Measurements from ENCODE around the gene SYT5. TPM values are rescaled to one million over a fixed set of nuclear protein-coding genes. Genes with fewer than 3 reads are reported as not detected.
"Not testable (repeated sequence)": the region's sequence is repeated elsewhere in the genome, so short reads cannot be mapped to it uniquely, and the experiment has no call there.

The SYT5 gene
- total and polyA plus RNA-seq, 7 experiments from 2014 or later: 1.7 to 2.6 TPM; not detected in 5

- Histone ChIP-seq H3K27me3 (ENCODE audit: control insufficient read depth in 2 of 2, insufficient read depth in 2 of 2, low read length in 2 of 2) (peaks cover 0 to 10% of the 10 kb centered on the region in 2 donors), H3K27ac (ENCODE audit: low read depth, low read length) (no peak overlapping the region), H3K4me3 (ENCODE audit: low read length) (no peak overlapping the region), H3K36me3 (ENCODE audit: control insufficient read depth in 2 of 3, insufficient read depth in 3 of 3, low read length in 3 of 3) (no peaks in the 10 kb centered on the region), H3K9me3 (ENCODE audit: control insufficient read depth in 2 of 3, low read length in 3 of 3) (peaks cover 0 to 5% (median 0%) of the 10 kb centered on the region in 3 experiments), H3K4me1 (ENCODE audit: control insufficient read depth in 2 of 2, insufficient read depth in 2 of 2, low read length in 2 of 2) (peaks cover 0 to 12% of the 10 kb centered on the region in 2 donors)
- POLR2A ChIA-PET: no interaction called here
- no peak overlapping the region for H3K4me3 Mint-ChIP-seq
- peaks cover 0 to 11% (median 2%) of the 10 kb centered on the region in 11 donors for H3K9me3 Mint-ChIP-seq
- intact Hi-C loops (cut with micrococcal nuclease): no loop called here
- no peak for ATAC-seq
- H3K36me3 Mint-ChIP-seq: peaks cover 0 to 9% (median 2%) of the 10 kb centered on the region in 5 donors
- CTCF ChIA-PET: no interaction called here
- no peak overlapping the region for H3K27ac Mint-ChIP-seq
- no peak for DNase-seq
- H3K27me3 Mint-ChIP-seq: peaks cover 13 to 48% (median 39%) of the 10 kb centered on the region in 5 donors
- H3K4me1 Mint-ChIP-seq: peaks cover 12 to 24% (median 19%) of the 10 kb centered on the region in 7 donors
Measured at GRCh38 chr19:55158423-55158822, 21.7 kb downstream of the SYT5 start.

DNA sequence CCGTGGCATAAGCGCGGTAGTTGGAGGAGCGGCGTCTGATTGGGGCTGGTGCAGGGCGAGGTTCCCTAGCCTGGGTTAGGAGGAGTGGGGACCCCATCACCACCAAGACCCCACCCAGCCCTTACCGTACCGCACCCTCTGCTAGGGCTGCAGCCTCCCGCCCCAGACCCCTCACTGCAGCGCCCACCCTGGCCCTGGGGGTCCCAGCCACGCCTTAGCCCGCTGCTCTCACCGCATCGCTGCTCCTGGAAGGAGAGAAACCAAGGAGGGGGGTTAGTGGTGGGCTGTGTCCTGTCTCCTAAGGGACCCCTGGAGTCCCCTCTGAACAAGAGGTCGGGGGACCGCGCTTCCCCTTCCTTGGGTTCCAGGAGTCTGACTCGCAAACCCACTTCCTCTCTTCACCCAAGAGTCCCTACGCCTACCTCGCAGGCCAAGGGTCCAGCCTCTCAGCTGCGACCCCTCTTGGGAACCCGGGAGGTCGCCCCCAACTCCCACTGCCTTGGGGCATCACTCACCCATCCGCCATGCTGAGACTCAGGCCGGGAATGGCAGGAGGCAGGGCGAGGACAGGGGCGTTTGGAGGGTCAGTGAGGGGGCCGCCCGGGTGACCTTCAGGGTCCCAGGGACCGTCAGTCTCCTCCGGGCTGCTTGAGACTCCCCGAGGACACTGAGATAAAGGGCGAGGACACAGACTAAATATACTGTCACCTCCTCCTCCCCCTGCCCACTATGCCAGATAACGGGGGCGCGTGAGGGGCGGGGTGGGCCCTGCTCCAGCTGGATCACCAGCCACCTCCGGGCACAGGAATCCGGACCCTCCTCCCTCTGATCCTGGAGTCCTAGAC is 22.8 kb downstream of the SYT5 start, which contains the start of gene TNNI3:
TSS of gene TNNI3 (minus strand) at position 669 of the 845 bp plus-strand sequence. CDS start at position 526, 143 bp downstream.
- H3K4me3 Mint-ChIP-seq: peak within 1 kb of the TSS in 5 of 10 donors; percentile 16 to 63 (median 39)
- peaks cover 0 to 10% of the 10 kb centered on the region in 2 donors for H3K27me3 ChIP-seq (ENCODE audit: control insufficient read depth in 2 of 2, insufficient read depth in 2 of 2, low read length in 2 of 2)
- peaks cover 0 to 12% of the 10 kb centered on the region in 2 donors for H3K4me1 ChIP-seq (ENCODE audit: control insufficient read depth in 2 of 2, insufficient read depth in 2 of 2, low read length in 2 of 2)

GRCh38 chr19:55156202-55157063 is 23.7 kb downstream of the SYT5 start:
- Mint-ChIP-seq H3K4me3 (peak overlapping the region in 9 of 10 donors; percentile 9 to 63 (median 27)), H3K36me3 (peaks cover 0 to 9% (median 7%) of the 10 kb centered on the region in 5 donors), H3K4me1 (peaks cover 15 to 38% (median 31%) of the 10 kb centered on the region in 7 donors), H3K27ac (no peak overlapping the region), H3K27me3 (peaks cover 8 to 41% (median 32%) of the 10 kb centered on the region in 5 donors), H3K9me3 (peaks cover 2 to 20% (median 12%) of the 10 kb centered on the region in 11 donors)
- H3K27ac ChIP-seq (ENCODE audit: low read depth, low read length): no peak overlapping the region
- ChIA-PET POLR2A (no interaction called here), CTCF (no interaction called here)
- H3K9me3 ChIP-seq (ENCODE audit: control insufficient read depth in 2 of 3, low read length in 3 of 3): peaks cover 0 to 14% (median 8%) of the 10 kb centered on the region in 3 experiments
- peaks cover 0 to 10% of the 10 kb centered on the region in 2 donors for H3K27me3 ChIP-seq (ENCODE audit: control insufficient read depth in 2 of 2, insufficient read depth in 2 of 2, low read length in 2 of 2)
- peaks cover 0 to 12% of the 10 kb centered on the region in 2 donors for H3K4me1 ChIP-seq (ENCODE audit: control insufficient read depth in 2 of 2, insufficient read depth in 2 of 2, low read length in 2 of 2)
- H3K36me3 ChIP-seq (ENCODE audit: control insufficient read depth in 2 of 3, insufficient read depth in 3 of 3, low read length in 3 of 3): no peaks in the 10 kb centered on the region
- no peak for DNase-seq
- no peak overlapping the region for H3K4me3 ChIP-seq (ENCODE audit: low read length)
- no peak for ATAC-seq
- intact Hi-C loops (cut with micrococcal nuclease): no loop called here

More for the DNA sequence above, 22.8 kb downstream of the SYT5 start, which contains the start of gene TNNI3:
- CTCF ChIA-PET: no interaction called here
- Mint-ChIP-seq H3K36me3 (peaks cover 0 to 9% (median 2%) of the 10 kb centered on the region in 5 donors), H3K4me1 (peaks cover 15 to 29% (median 25%) of the 10 kb centered on the region in 7 donors), H3K27ac (no peak within 1 kb of the TSS), H3K27me3 (peaks cover 10 to 44% (median 34%) of the 10 kb centered on the region in 5 donors), H3K9me3 (peaks cover under 1 to 13% (median 6%) of the 10 kb centered on the region in 11 donors)
- DNase-seq: no peak
- no peak within 1 kb of the TSS for H3K27ac ChIP-seq (ENCODE audit: low read depth, low read length)
- H3K36me3 ChIP-seq (ENCODE audit: control insufficient read depth in 2 of 3, insufficient read depth in 3 of 3, low read length in 3 of 3): no peaks in the 10 kb centered on the region
- H3K4me3 ChIP-seq (ENCODE audit: low read length): no peak within 1 kb of the TSS
- peaks cover 0 to 6% (median 0%) of the 10 kb centered on the region in 3 experiments for H3K9me3 ChIP-seq (ENCODE audit: control insufficient read depth in 2 of 3, low read length in 3 of 3)
- POLR2A ChIA-PET: no interaction called here
- no peak for ATAC-seq
- intact Hi-C loops (cut with micrococcal nuclease): no loop called here

GRCh38 chr19:55155784-55156183 is 24.3 kb downstream of the SYT5 start:
- H3K27ac Mint-ChIP-seq; H3K4me3 ChIP-seq (ENCODE audit: low read length); intact Hi-C loops (cut with micrococcal nuclease); H3K27ac ChIP-seq (ENCODE audit: low read depth, low read length); H3K36me3 ChIP-seq (ENCODE audit: control insufficient read depth in 2 of 3, insufficient read depth in 3 of 3, low read length in 3 of 3); ATAC-seq; H3K36me3 Mint-ChIP-seq; POLR2A ChIA-PET; H3K27me3 ChIP-seq (ENCODE audit: control insufficient read depth in 2 of 2, insufficient read depth in 2 of 2, low read length in 2 of 2); DNase-seq; CTCF ChIA-PET: not testable (repeated sequence)
- Mint-ChIP-seq H3K4me3 (peak overlapping the region in 3 of 10 donors; percentile 9 to 53 (median 41)), H3K9me3 (peaks cover 3 to 24% (median 14%) of the 10 kb centered on the region in 11 donors), H3K27me3 (peaks cover 8 to 41% (median 32%) of the 10 kb centered on the region in 5 donors), H3K4me1 (peaks cover 15 to 40% (median 31%) of the 10 kb centered on the region in 7 donors)
- peaks cover 0 to 12% of the 10 kb centered on the region in 2 donors for H3K4me1 ChIP-seq (ENCODE audit: control insufficient read depth in 2 of 2, insufficient read depth in 2 of 2, low read length in 2 of 2)
- peaks cover 0 to 17% (median 10%) of the 10 kb centered on the region in 3 experiments for H3K9me3 ChIP-seq (ENCODE audit: control insufficient read depth in 2 of 3, low read length in 3 of 3)

DNA sequence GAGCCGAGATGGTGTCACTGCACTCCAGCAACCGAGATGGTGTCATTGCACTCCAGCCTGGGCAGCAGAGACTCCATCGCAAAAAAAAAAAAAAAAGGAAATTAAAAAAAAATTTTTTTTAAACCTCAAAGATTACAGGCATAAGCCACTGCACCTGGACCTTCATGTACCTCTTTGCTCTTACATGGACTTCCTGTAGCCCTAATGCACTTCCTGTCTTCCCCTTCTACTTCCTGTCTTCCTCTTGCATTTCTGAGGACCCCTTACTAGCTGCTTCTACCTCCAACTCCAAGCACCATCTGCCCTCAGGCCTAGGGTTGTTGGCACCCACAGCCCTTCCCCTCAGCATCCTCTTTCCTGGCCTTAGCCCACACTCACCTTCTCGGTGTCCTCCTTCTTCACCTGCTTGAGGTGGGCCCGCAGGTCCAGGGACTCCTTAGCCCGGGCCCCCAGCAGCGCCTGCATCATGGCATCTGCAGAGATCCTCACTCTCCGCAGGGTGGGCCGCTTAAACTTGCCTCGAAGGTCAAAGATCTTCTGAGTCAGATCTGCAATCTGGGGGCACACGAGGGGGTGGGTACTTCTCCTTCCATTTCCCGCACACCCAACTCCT is 26.3 kb downstream of the SYT5 start:
- intact Hi-C loops (cut with micrococcal nuclease): no loop called here
- H3K9me3 Mint-ChIP-seq: peaks cover 3 to 33% (median 14%) of the 10 kb centered on the region in 11 donors
- POLR2A ChIA-PET: interaction anchor here (1.0 kb wide), 1 partner anchor 848 kb away, joined by 4 read pairs; no protein-coding TSS in a partner anchor
- H3K36me3 ChIP-seq (ENCODE audit: control insufficient read depth in 2 of 3, insufficient read depth in 3 of 3, low read length in 3 of 3): no peaks in the 10 kb centered on the region
- CTCF ChIA-PET: interaction anchor here (0.6 kb wide), 1 partner anchor 305 kb away, joined by 3 read pairs; no protein-coding TSS in a partner anchor
- peaks cover 0 to 12% of the 10 kb centered on the region in 2 donors for H3K4me1 ChIP-seq (ENCODE audit: control insufficient read depth in 2 of 2, insufficient read depth in 2 of 2, low read length in 2 of 2)
- H3K36me3 Mint-ChIP-seq: peaks cover 0 to 9% (median 7%) of the 10 kb centered on the region in 5 donors
- no peak overlapping the region for H3K27ac ChIP-seq (ENCODE audit: low read depth, low read length)
- DNase-seq: no peak
- peaks cover 24 to 41% (median 34%) of the 10 kb centered on the region in 5 donors for H3K27me3 Mint-ChIP-seq
- H3K4me1 Mint-ChIP-seq: peaks cover 10 to 40% (median 26%) of the 10 kb centered on the region in 7 donors
- H3K4me3 ChIP-seq (ENCODE audit: low read length): no peak overlapping the region
- H3K9me3 ChIP-seq (ENCODE audit: control insufficient read depth in 2 of 3, low read length in 3 of 3): peaks cover 0 to 17% (median 10%) of the 10 kb centered on the region in 3 experiments
- ATAC-seq: no peak
- H3K4me3 Mint-ChIP-seq: peak overlapping the region in 5 of 10 donors; percentile 19 to 75 (median 35)
- H3K27ac Mint-ChIP-seq: peak overlapping the region in 3 of 9 donors; percentile 23 to 73 (median 47)
- H3K27me3 ChIP-seq (ENCODE audit: control insufficient read depth in 2 of 2, insufficient read depth in 2 of 2, low read length in 2 of 2): peaks cover 0 to 10% of the 10 kb centered on the region in 2 donors
